KMS-11 (cell line): ENCODE measurements around the gene ZBTB40.

Experiments
- H2AFZ ChIP-seq: fragments of 200-600 bp; sonication (generic); 2 replicates; pipeline ENCODE4 v1.6.1; 2016; ENCODE audit warnings: antibody characterized with exemption, mixed run types, low read depth
- H3K27ac ChIP-seq: fragments of 200-600 bp; sonication (generic); 2 replicates; pipeline ENCODE4 v1.6.1; 2016; ENCODE audit warnings: mild to moderate bottlenecking, mixed run types
- H3K27me3 ChIP-seq: fragments of 200-600 bp; sonication (generic); 2 replicates; pipeline ENCODE4 v1.6.1; 2017; ENCODE audit warnings: mild to moderate bottlenecking, low read depth, mixed run types, moderate library complexity; ENCODE audit not compliant: insufficient read depth
- H3K36me3 ChIP-seq: fragments of 200-600 bp; sonication (generic); 2 replicates; pipeline ENCODE4 v1.6.1; 2017; ENCODE audit warnings: mild to moderate bottlenecking, mixed run types; ENCODE audit not compliant: insufficient read depth
- H3K4me1 ChIP-seq: fragments of 200-600 bp; sonication (generic); 2 replicates; pipeline ENCODE4 v1.6.1; 2016; ENCODE audit warnings: mild to moderate bottlenecking, low read depth, mixed run types; ENCODE audit not compliant: poor library complexity, severe bottlenecking
- H3K4me2 ChIP-seq: fragments of 200-600 bp; sonication (generic); 2 replicates; pipeline ENCODE4 v1.7.0; 2016; ENCODE audit warnings: mild to moderate bottlenecking, mixed run types
- H3K4me3 ChIP-seq: fragments of 200-600 bp; sonication (generic); IDR thresholded peaks from 2 replicates; pipeline ENCODE4 v1.6.1; 2017; ENCODE audit warnings: low read depth, low read length, mixed read lengths; ENCODE audit not compliant: insufficient read depth
- H3K79me2 ChIP-seq: fragments of 200-600 bp; sonication (generic); 2 replicates; pipeline ENCODE4 v1.6.1; 2016; ENCODE audit warnings: low read depth, mixed run types; ENCODE audit not compliant: insufficient read depth
- H3K9ac ChIP-seq: fragments of 200-600 bp; sonication (generic); 2 replicates; pipeline ENCODE4 v1.6.1; 2016; ENCODE audit warnings: mild to moderate bottlenecking, mixed run types
- H4K20me1 ChIP-seq: fragments of 200-600 bp; sonication (generic); 2 replicates; pipeline ENCODE4 v1.6.1; 2016; ENCODE audit warnings: mild to moderate bottlenecking, mixed run types; ENCODE audit not compliant: insufficient read depth
- CTCF ChIP-seq: fragments of 200-600 bp; sonication (generic); conservative IDR thresholded peaks from 2 replicates; pipeline ENCODE4 v1.6.1; 2017; ENCODE audit warnings: low read depth, mild to moderate bottlenecking, antibody characterized with exemption, low read length, moderate library complexity, mixed read lengths

ZBTB40 gene

GRCh38 chr1:22485431-22485830, 33.8 kb downstream of the ZBTB40 start:
- no peak overlapping the region for H3K4me3 ChIP-seq
- H3K4me2 ChIP-seq, result no peak overlapping the region
- H3K27me3 ChIP-seq, result no peaks in the 10 kb centered on the region
- no peak overlapping the region for H2AFZ ChIP-seq
- no peaks in the 10 kb centered on the region for H4K20me1 ChIP-seq
- H3K36me3 ChIP-seq, result no peaks in the 10 kb centered on the region
- peaks cover 7% of the 10 kb centered on the region; the same call in 1 of the 2 replicates for H3K79me2 ChIP-seq
- no peak overlapping the region for H3K9ac ChIP-seq
- no peaks in the 10 kb centered on the region for H3K4me1 ChIP-seq
- TF ChIP-seq CTCF, result no peak
- H3K27ac ChIP-seq, result no peak overlapping the region

GRCh38 chr1:22487781-22488180, 36.1 kb downstream of the ZBTB40 start:
- Histone ChIP-seq H3K36me3 (no peaks in the 10 kb centered on the region), H3K9ac (no peak overlapping the region), H3K4me3 (no peak overlapping the region), H3K27ac (no peak overlapping the region), H4K20me1 (no peaks in the 10 kb centered on the region), H3K4me1 (no peaks in the 10 kb centered on the region), H3K27me3 (no peaks in the 10 kb centered on the region), H3K79me2 (peaks cover 7% of the 10 kb centered on the region; the same call in 1 of the 2 replicates), H3K4me2 (no peak overlapping the region), H2AFZ (no peak overlapping the region)
- TF ChIP-seq CTCF, result no peak

- Histone ChIP-seq H2AFZ (no peak overlapping the region), H3K27me3 (no peaks in the 10 kb centered on the region), H3K4me1 (peaks cover 2% of the 10 kb centered on the region), H3K4me3 (no peak overlapping the region), H3K4me2 (no peak overlapping the region), H3K9ac (no peak overlapping the region), H3K36me3 (no peaks in the 10 kb centered on the region), H3K27ac (no peak overlapping the region), H4K20me1 (no peaks in the 10 kb centered on the region), H3K79me2 (peaks cover 7% of the 10 kb centered on the region; the same call in 1 of the 2 replicates)
- TF ChIP-seq CTCF, result no peak
Observed at GRCh38 chr1:22488319-22488718, 36.7 kb downstream of the ZBTB40 start.

GRCh38 chr1:22489278-22489677, 37.6 kb downstream of the ZBTB40 start:
- Histone ChIP-seq H3K27me3 (no peaks in the 10 kb centered on the region), H3K9ac (no peak overlapping the region), H3K4me3 (no peak overlapping the region), H3K4me2 (no peak overlapping the region), H2AFZ (no peak overlapping the region), H3K79me2 (peaks cover 7% of the 10 kb centered on the region; the same call in 1 of the 2 replicates), H3K27ac (no peak overlapping the region), H3K4me1 (peaks cover 12% of the 10 kb centered on the region), H4K20me1 (no peaks in the 10 kb centered on the region), H3K36me3 (no peaks in the 10 kb centered on the region)
- no peak for TF ChIP-seq CTCF
